ENCODE measurements around the gene DAAM1. TPM values are rescaled to one million over a fixed set of nuclear protein-coding genes. Genes with fewer than 3 reads are reported as not detected.

DAAM1 gene
- total RNA-seq, 1 experiment from 2014 or later = 4.5 TPM

- DNase-seq (ENCODE audit: low spot score) = no peak
These were observed 536 bp upstream of the DAAM1 start for GRCh38 chr14:59187802-59188460.

DNA sequence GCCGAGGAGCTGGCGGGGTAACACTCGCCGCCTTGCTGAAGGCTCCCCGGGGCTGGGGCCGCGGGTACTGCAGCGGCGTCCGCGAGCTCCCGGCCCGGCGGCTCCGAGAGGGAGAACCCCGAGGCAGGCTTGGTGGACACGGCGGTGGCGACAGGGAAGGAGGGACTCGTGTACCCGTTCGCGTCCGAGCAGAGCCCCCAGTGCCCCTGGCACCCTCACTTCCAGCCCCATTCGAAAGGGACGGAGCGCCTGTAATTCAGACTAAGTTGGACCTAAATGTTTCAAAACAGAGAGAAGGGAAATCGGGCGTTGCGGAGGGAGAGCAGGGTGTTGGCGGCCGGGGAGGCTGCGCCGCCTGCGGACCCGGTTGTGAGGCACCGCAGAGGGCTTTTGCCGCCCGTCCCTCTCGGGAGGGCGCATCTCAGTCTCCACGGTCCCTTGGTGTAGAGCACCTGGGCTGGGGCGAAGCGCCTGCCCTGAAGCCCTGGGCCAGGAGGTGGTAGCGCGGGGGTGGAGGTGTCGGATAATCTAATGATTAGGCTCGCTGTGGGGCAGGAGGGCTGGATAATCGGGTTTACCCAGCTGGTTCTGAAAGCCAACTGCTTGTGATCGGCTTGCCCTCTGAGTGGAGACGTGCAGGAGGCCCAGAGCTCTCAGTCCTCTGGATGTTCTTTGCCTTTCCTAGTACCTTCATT, 771 bp downstream of the DAAM1 start:
- DNase-seq (ENCODE audit: low spot score) = no peak

GRCh38 chr14:59189786-59190368, 1.4 kb downstream of the DAAM1 start:
- DNase-seq (ENCODE audit: low spot score) = peak; percentile 84

DNA sequence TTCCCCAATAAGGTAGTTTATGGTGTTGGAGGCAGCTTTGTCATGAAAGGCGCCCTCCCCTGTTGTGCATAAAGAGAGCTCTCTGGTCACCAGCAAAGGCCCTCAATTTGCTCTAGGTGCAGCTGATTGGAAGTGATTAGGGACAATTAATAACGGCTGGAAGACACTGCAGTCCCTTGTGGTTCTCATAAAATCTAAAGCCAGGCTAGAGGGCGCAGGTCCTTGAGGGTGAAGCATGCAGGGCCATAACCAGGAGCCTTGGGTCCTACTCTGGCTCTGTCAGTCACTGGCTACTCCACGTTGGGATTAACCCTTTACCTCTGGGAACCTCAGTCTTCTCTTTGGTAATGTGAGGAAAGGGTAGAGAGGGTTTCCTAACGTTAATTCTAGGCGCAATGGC, 1.9 kb downstream of the DAAM1 start:
- DNase-seq (ENCODE audit: low spot score) = no peak

DNA sequence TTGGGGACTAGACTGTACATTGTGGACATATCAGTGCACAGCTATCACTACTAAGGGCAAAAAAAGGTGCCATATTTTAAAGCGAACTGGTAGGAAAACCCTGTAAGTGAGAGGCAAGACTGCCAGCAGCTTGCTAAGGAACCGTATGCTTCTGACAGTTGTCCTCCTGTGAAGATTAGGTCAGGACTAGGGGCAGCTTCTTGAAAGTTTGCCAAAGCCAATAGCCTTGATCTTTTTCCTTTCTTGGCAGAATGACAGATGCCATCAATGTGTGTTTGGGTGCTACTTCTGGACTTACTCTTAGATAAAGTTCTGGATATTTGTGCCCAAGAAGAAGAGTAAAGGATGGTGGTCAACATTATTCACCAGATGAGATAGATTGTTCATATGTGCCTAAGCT, 7.4 kb downstream of the DAAM1 start:
- DNase-seq (ENCODE audit: low spot score) = no peak

DNA sequence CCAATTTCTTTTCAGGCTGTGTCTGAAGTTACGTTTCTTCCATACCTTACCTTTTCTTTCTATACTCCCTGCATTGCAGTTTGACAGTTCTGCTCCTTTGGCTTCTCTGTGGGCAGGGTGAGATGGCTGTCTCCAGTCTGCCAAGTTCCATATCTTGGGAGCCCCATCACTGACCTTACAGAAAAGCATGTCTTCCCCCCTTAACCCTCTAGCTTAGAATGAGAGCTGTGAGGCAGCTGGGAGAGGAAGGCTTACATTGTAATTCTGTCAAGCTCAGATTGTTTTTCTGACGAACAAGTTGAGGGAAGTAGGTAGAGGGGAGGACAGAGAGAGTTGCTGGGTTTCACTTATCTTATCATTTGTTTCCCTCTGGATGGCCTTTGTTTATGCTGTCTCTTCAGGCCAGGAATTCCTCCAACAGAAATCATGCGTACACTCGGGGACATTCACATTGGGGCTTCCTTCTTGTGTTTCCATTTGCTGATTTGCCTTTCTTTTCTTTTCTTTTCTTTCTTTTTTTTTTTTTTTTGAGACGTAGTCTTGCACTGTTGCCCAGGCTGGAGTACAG, 9.3 kb downstream of the DAAM1 start:
- DNase-seq (ENCODE audit: low spot score) = no peak

DNA sequence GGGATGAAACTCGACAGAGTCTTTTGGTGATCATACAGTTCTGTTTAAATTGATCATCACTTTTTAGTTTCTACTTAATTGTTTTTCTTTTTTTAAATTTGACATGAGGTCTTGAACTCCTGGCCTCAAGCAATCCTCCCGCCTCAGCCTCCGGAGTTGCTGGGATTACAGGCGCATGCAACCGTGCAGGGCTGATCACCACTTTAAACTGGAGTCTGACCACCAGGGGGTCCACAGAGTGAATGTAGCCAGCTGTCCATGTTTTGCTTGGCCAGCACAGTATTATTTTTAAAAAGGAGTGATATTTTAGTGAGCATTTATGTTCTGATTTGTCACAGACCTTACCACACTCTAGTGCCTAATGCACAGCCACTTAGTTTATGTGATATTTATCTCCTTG, 10.7 kb downstream of the DAAM1 start:
- no peak for DNase-seq (ENCODE audit: low spot score)

DNA sequence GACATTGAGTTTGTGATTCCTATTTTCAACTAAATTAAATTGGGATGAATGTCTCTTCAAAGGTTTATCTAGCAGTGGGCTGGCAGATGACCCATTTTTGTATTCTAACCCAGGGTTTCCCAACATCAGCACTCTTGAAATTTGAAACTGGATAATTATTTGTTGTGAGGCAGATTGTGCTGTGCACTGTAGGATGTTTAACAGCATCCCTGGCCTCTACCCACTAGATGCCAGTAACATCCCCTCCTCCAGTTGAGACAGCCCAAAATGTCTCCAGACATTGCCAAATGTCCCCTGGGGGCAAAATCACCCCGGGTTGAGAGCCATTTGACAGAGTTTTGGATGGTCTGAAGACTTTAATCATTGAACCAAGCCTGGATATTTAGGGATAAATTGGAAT, 11.1 kb downstream of the DAAM1 start:
- DNase-seq (ENCODE audit: low spot score) = no peak

DNA sequence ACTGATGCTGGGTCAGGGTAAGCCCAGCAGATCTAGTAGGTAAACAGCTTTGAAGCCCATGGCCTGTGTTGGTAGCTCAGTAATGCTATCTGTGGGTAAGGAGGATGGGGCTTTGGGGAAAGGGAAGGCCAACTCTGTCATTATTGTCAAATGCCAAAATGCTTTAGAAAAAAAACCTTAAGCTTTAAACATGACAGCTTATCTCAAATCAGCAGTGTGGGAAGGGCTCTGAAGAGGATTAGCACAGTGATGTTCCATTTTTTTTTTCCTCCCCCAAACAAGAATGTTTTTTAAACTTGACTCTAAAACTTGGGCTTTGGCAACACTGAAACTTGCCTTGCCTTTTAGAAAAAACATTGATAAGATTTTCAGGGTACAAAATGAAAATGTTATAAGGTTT, 11.7 kb downstream of the DAAM1 start:
- no peak for DNase-seq (ENCODE audit: low spot score)

DNA sequence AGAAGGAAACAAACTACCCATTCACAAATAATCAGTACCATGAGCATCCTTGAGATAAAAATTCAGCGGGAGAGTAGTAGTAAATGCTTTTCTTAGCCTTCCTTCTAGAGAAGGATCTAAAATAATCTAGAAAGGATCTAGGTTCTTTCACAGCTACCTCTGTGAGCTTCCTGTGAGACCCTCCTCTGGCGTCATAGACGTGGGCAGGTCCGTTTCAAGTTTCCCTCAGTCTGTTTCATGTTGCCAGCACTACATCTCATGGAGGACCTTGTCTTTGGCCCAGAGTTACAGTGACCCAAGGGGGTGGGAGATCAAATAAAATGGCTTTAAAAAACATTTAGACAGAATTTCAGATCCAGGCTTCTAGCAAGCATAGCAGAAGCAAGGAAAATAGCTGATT, 13.6 kb downstream of the DAAM1 start:
- DNase-seq (ENCODE audit: low spot score) = no peak

- no peak for DNase-seq (ENCODE audit: low spot score)
These were observed 15.8 kb downstream of the DAAM1 start for GRCh38 chr14:59204305-59204704.

DNA sequence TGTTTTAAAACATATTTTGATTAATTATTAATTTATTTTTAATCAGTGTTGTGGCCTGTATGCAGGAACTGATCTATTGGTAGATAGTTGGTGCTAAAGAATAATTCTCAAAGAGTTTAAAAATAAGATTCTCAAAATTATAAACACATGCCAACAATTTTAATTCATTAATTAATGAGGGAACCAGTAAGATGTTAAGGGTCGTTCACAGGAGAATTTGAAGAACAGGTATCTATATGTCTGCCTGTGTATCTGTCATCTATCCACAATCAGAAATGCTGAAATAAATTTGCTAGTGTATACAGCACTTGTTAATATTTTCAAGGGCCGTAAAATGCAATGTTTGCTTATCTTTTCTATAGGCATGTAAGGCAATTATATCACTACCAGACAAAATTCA, 18.4 kb downstream of the DAAM1 start:
- no peak for DNase-seq (ENCODE audit: low spot score)

- DNase-seq (ENCODE audit: low spot score) = no peak
These were observed 19.1 kb downstream of the DAAM1 start for GRCh38 chr14:59207506-59207933.

GRCh38 chr14:59208224-59208814, 19.9 kb downstream of the DAAM1 start:
- peak; percentile 63 for DNase-seq (ENCODE audit: low spot score)

- DNase-seq (ENCODE audit: low spot score) = no peak
These were observed 20.5 kb downstream of the DAAM1 start for GRCh38 chr14:59208954-59209353.

DNA sequence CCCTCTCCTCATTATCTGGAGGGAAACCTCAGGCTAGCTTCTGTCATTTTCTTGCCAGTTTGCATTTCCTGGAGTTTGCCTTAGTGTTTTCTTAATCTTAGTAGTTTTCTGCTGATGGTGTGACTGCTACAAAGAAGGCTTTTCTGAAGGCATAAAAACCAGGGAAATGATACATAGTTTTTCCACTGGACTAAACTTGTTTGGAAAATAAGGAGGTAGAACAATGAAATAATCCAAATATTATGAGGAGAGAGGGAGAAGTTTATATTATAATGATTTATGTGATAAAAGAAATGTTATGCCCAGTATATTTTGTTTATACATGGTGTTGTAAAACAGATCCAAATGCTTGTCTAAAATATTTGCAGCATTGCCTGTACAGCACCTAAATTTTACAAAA, 22.2 kb downstream of the DAAM1 start:
- DNase-seq (ENCODE audit: low spot score) = no peak

DNA sequence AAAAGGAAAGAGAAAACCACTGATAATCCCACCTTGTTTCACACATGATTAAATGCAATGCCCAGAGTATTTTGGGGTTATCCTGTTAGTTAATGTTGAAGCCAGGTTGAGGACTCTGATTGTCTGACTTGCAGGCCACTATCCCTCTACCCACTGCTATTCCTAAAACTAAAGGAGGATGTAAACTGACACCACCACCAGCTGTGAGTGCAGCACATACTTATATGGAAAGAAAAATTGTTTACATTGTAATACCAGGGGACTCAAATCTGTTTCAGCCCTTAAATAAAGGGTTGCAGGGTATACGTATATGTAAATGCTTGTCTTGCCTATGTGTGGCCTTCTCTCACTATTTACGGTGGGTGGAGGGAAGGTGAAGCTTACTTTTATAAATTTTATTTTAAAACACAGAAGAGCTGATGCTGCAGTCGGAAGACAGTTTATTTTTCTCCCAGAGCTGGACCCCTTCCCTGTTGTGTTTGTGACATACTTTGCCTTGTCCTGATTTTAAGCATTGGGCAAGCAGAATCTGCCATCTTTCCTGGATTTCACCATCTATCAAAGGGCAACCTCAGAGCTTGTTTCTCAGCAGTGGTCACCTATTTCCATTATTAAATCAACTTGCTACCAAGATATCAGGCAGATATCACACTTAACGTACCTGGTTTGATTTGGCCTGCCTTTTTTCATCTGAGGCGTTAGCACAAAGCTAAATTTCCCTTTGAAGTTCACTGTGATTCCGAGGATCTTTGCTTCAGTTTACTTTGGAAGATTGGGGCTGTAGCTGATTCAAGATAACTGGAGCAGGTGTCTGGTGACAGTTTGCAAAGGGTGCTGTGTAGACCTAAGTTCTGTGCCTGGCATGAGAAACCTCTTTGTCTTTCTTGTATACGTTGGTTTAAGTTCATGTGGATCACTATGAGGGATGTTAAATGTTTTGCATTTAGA, 25.2 kb downstream of the DAAM1 start:
- no peak for DNase-seq (ENCODE audit: low spot score)

- no peak for DNase-seq (ENCODE audit: low spot score)
These were observed 26.3 kb downstream of the DAAM1 start for GRCh38 chr14:59214702-59215302.

DNA sequence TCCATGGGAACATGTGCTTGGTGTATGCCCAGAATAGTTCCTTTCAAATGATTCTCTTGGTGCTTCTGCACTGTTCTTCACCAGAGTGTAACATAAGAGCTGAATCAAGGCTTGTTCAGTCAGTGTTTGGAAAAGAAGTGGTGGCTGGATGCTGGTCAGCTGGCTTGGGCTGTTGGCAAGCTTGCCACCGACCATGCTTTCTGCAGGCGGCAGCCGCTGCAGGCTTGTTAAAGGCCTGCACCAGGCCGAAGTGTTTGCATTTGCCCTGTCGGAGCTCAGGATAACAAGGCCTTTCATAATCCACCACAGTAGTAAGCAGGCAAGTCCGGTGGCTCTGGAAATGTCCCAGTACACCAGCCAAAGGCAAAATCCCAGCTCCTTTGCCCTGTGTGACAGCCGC, 26.9 kb downstream of the DAAM1 start:
- DNase-seq (ENCODE audit: low spot score) = no peak

GRCh38 chr14:59215757-59216156, 27.3 kb downstream of the DAAM1 start:
- DNase-seq (ENCODE audit: low spot score) = no peak

DNA sequence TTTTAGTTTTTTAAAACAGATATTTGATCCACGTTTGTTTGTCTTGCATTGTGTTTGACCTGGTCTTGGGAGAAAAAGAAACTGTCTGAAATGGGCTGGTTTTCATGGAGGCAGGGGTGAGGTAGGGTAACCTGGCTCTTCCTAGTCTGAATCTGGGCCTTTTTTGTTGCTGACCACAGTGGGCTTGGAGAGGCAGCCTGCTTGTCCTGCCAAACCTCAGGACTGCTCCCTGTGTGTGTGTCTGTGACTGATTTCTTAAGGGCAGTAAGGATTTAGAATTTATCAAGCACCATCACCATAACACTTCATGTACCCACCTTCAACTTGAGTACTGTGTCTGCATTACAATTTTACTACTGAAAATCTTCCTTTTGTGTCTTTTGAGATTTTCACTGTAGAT, 28.5 kb downstream of the DAAM1 start:
- DNase-seq (ENCODE audit: low spot score) = no peak

Measured in H4 (cell line).